Uterus (tissue), 4 donors: ENCODE data around the gene NAGPA. TPM values are rescaled to one million over a fixed set of nuclear protein-coding genes. Genes with fewer than 3 reads are reported as not detected.

Experiments
- DNase-seq, 2 donors: peaks; one replicate each; pipeline ENCODE4 v3.0.0-alpha.2; 2019 to 2020
- H3K27ac ChIP-seq, 2 donors: fragments of 200-600 bp; sonication (generic); 1 replicate in 1 of 2; 2 replicates in 1 of 2; pipeline ENCODE4 v1.5.1; 2016 to 2018
- H3K27me3 ChIP-seq, 2 donors: fragments of 200-600 bp; sonication (generic); one replicate each; pipeline ENCODE4 v1.5.1; 2018 to 2019; ENCODE audit warnings: control low read depth in 1 of 2
- H3K36me3 ChIP-seq, 2 donors: fragments of 200-600 bp; sonication (generic); one replicate each; pipeline ENCODE4 v1.5.1; 2019; ENCODE audit warnings: control low read depth in 1 of 2
- H3K4me1 ChIP-seq, 2 donors: fragments of 200-600 bp; sonication (generic); one replicate each; pipeline ENCODE4 v1.5.1; 2018 to 2019; ENCODE audit warnings: control low read depth in 1 of 2
- H3K4me3 ChIP-seq, 2 donors: fragments of 200-600 bp; sonication (generic); 1 replicate in 1 of 2; 2 replicates in 1 of 2; pipeline ENCODE4 v1.5.1; 2018 to 2019; ENCODE audit warnings: mild to moderate bottlenecking in 1 of 2
- H3K9me3 ChIP-seq, 2 donors: fragments of 200-600 bp; sonication (generic); one replicate each; pipeline ENCODE4 v1.5.1; 2019; ENCODE audit warnings: control low read depth in 1 of 2
- CTCF ChIP-seq, 4 experiments: fragments of 200-600 bp in 2 of 4; fragments of 450-650 bp in 2 of 4; sonication (generic) in 2 of 4; IDR thresholded peaks; one replicate each; pipeline ENCODE4 v1.5.1; 2016 to 2019; ENCODE audit warnings: antibody characterized with exemption in 4 of 4, mild to moderate bottlenecking in 2 of 4, moderate library complexity in 1 of 4
- POLR2A ChIP-seq, 2 donors: fragments of 450-650 bp; IDR thresholded peaks; one replicate each; pipeline ENCODE4 v1.6.1; 2016; ENCODE audit warnings: antibody characterized with exemption in 2 of 2, mild to moderate bottlenecking in 1 of 2, moderate library complexity in 1 of 2
- intact Hi-C: fragments of 100-400 bp; cut with DNase I; formaldehyde crosslinking; loops from one replicate; pipeline ENCODE4 v1.15.1; 2023; ENCODE audit warnings: low total_unique reads
- total RNA-seq, 4 donors: library from RNA; depleted of rRNA in 3 of 4; stranded (reverse); fragments of >200 nt in 3 of 4; gene quantifications; one replicate each; pipeline versions ENCODE4 v1.1.0 to v1.2.4, GENCODE V29; 2014 to 2023
- donor health status: DM: yes; HTN: yes; CAD: no.

Gene NAGPA
- total RNA-seq, 4 donors from 2014 or later: 0.29 to 11.3 (median 8.2) TPM

DNA sequence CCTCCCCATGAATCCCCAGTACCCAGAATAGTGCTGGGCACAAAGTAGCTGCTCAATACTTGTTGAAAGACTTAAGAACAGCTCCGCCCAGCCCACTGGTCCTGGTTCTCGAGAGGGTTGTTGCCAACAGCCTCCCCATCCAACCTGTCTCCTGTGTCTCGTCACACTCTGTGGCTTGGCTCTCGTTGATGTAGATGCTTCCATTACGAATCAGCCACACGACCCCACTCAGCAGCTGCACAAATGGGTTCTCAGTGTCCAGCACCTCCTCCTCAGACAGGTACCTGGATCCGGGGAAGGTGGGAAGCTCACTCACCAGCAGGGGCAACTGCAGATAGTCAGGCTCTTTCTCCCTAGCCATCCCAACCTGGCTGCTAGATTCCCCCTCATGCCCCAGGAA is 2.1 kb downstream of the NAGPA start:
- Histone ChIP-seq H3K4me3 (no peak overlapping the region), H3K4me1 (peaks cover 0 to 7% of the 10 kb centered on the region in 2 donors), H3K27me3 (no peaks in the 10 kb centered on the region), H3K27ac (no peak overlapping the region), H3K36me3 (no peaks in the 10 kb centered on the region), H3K9me3 (no peaks in the 10 kb centered on the region)
- TF ChIP-seq POLR2A (IDR thresholded peaks at IDR 0.05) (no peak), CTCF (IDR thresholded peaks at IDR 0.05) (no peak)
- no peak for DNase-seq
- intact Hi-C loops: no loop called here

GRCh38 chr16:5030251-5030870 is 3.4 kb downstream of the NAGPA start:
- no peak for DNase-seq
- intact Hi-C loops: no loop called here
- H3K27me3 ChIP-seq: no peaks in the 10 kb centered on the region
- no peak overlapping the region for H3K4me3 ChIP-seq
- no peaks in the 10 kb centered on the region for H3K36me3 ChIP-seq
- H3K27ac ChIP-seq: no peak overlapping the region
- no peak for TF ChIP-seq POLR2A (IDR thresholded peaks at IDR 0.05)
- TF ChIP-seq CTCF (IDR thresholded peaks at IDR 0.05): no peak
- H3K9me3 ChIP-seq: no peaks in the 10 kb centered on the region
- peaks cover 0 to 7% of the 10 kb centered on the region in 2 donors for H3K4me1 ChIP-seq

- intact Hi-C loops: no loop called here
- TF ChIP-seq POLR2A (IDR thresholded peaks at IDR 0.05) (no peak), CTCF (IDR thresholded peaks at IDR 0.05) (no peak)
- no peak for DNase-seq
Observed at GRCh38 chr16:5028950-5029475, 4.7 kb downstream of the NAGPA start.

GRCh38 chr16:5027575-5028235 is 6.0 kb downstream of the NAGPA start:
- no peaks in the 10 kb centered on the region for H3K9me3 ChIP-seq
- intact Hi-C loops: no loop called here
- no peaks in the 10 kb centered on the region for H3K27me3 ChIP-seq
- TF ChIP-seq CTCF (IDR thresholded peaks at IDR 0.05): no peak
- H3K4me3 ChIP-seq: no peak overlapping the region
- H3K27ac ChIP-seq: no peak overlapping the region
- no peaks in the 10 kb centered on the region for H3K36me3 ChIP-seq
- peaks cover 0 to 2% of the 10 kb centered on the region in 2 donors for H3K4me1 ChIP-seq
- no peak for DNase-seq

More at GRCh38 chr16:5028950-5029475, 4.7 kb downstream of the NAGPA start:
- no peaks in the 10 kb centered on the region for H3K27me3 ChIP-seq
- no peaks in the 10 kb centered on the region for H3K36me3 ChIP-seq
- H3K4me3 ChIP-seq: no peak overlapping the region
- H3K9me3 ChIP-seq: no peaks in the 10 kb centered on the region
- peaks cover 0 to 3% of the 10 kb centered on the region in 2 donors for H3K4me1 ChIP-seq
- H3K27ac ChIP-seq: no peak overlapping the region

DNA sequence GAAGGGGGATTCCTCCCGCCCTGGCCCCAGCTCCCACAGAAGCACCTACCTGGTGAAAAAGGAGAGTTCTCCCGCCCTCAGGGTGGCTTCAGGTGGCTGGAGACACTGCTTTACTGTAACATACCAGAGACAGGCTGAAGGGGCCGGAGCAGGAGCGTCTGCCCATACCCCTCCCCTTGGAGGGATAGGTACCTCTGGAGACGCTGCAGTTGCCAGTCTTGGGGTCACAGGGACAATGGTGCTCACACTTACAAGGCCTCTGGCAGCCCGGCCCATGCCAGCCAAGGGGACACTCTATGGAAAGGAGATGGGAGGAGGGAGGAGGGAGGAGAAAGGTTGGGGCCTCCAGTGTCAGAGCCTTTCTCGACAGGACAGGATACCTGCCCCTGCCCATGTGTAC is 6.6 kb downstream of the NAGPA start:
- no peak for TF ChIP-seq POLR2A (IDR thresholded peaks at IDR 0.05)
- no peak for TF ChIP-seq CTCF (IDR thresholded peaks at IDR 0.05)
- H3K27me3 ChIP-seq: no peaks in the 10 kb centered on the region
- no peak overlapping the region for H3K4me3 ChIP-seq
- H3K27ac ChIP-seq: no peak overlapping the region
- no peaks in the 10 kb centered on the region for H3K4me1 ChIP-seq
- intact Hi-C loops: no loop called here
- DNase-seq: no peak
- H3K36me3 ChIP-seq: no peaks in the 10 kb centered on the region
- no peaks in the 10 kb centered on the region for H3K9me3 ChIP-seq
